Ishikawa (cell line): Measurements from ENCODE around the gene COL3A1.

Experiments used
- CEBPB ChIP-seq: IDR thresholded peaks from 2 replicates; pipeline ENCODE4 v1.6.1; 2012
- EP300 ChIP-seq: IDR thresholded peaks from 2 replicates; pipeline ENCODE4 v1.6.1; 2012; ENCODE audit warnings: borderline replicate concordance
- FOXM1 ChIP-seq: IDR thresholded peaks from 2 replicates; pipeline ENCODE4 v1.6.1; 2012; ENCODE audit warnings: low read depth, borderline replicate concordance
- MAX ChIP-seq: IDR thresholded peaks from 2 replicates; pipeline ENCODE4 v1.6.1; 2012
- RAD21 ChIP-seq: IDR thresholded peaks from 2 replicates; pipeline ENCODE4 v1.6.1; 2012; ENCODE audit warnings: low read depth
- REST ChIP-seq: IDR thresholded peaks from 2 replicates; pipeline ENCODE4 v1.6.1; 2012; ENCODE audit warnings: low read depth, mild to moderate bottlenecking
- YY1 ChIP-seq: IDR thresholded peaks from 2 replicates; pipeline ENCODE4 v1.6.1; 2012; ENCODE audit warnings: low read depth
- ZBTB7A ChIP-seq: IDR thresholded peaks from 2 replicates; pipeline ENCODE4 v1.6.1; 2012; ENCODE audit warnings: low read depth

GRCh38 chr2:188979187-188980114, 5.3 kb downstream of the COL3A1 start:
- TF ChIP-seq CEBPB: no peak
- TF ChIP-seq ZBTB7A: no peak
- TF ChIP-seq REST: no peak
- no peak for TF ChIP-seq YY1
- no peak for TF ChIP-seq RAD21
- TF ChIP-seq MAX: no peak
- no peak for TF ChIP-seq FOXM1
- no peak for TF ChIP-seq EP300
